Fibroblast of skin of scalp (primary cell): Measurements from ENCODE around the gene RPS6KB2.
"Not testable (repeated sequence)": the region's sequence is repeated elsewhere in the genome, so short reads cannot be mapped to it uniquely, and the experiment has no call there.

Source experiments
- DNase-seq: peaks from one replicate; pipeline ENCODE4 v3.0.0-alpha.2; 2013

The RPS6KB2 gene

GRCh38 chr11:67442504-67443404 lies 14.5 kb downstream of the RPS6KB2 start:
- DNase-seq, result no peak

GRCh38 chr11:67445515-67445914 lies 17.2 kb downstream of the RPS6KB2 start:
- DNase-seq, result no peak

- no peak for DNase-seq
Observed at GRCh38 chr11:67448220-67448609, 19.9 kb downstream of the RPS6KB2 start.

GRCh38 chr11:67449116-67449844 lies 21.0 kb downstream of the RPS6KB2 start:
- DNase-seq, result no peak

- DNase-seq, result no peak
Observed at GRCh38 chr11:67450796-67451657, 22.7 kb downstream of the RPS6KB2 start.

- no peak for DNase-seq
Observed at GRCh38 chr11:67451658-67451976, 23.3 kb downstream of the RPS6KB2 start.

GRCh38 chr11:67452141-67452952 lies 24.1 kb downstream of the RPS6KB2 start, which contains the start of gene GPR152:
TSS of gene GPR152 (minus strand) at chr11:67452729. CDS start at chr11:67452724, 5 bp downstream.
- DNase-seq, result no peak

GRCh38 chr11:67453816-67454732 lies 25.8 kb downstream of the RPS6KB2 start:
- no peak for DNase-seq

- no peak for DNase-seq
Observed at GRCh38 chr11:67455054-67455453, 26.8 kb downstream of the RPS6KB2 start, which contains the start of gene CABP4. TSS of gene CABP4 (plus strand) at chr11:67455354. CDS start at chr11:67455424, 70 bp downstream.

- no peak for DNase-seq
Observed at GRCh38 chr11:67456068-67456705, 27.9 kb downstream of the RPS6KB2 start.

- DNase-seq, result no peak
Observed at GRCh38 chr11:67457453-67457852, 29.2 kb downstream of the RPS6KB2 start.

- DNase-seq, result no peak
Observed at GRCh38 chr11:67458266-67458665, 30.0 kb downstream of the RPS6KB2 start.

- DNase-seq, result no peak
Observed at GRCh38 chr11:67463186-67463585, 34.9 kb downstream of the RPS6KB2 start.

GRCh38 chr11:67463680-67464410 lies 35.6 kb downstream of the RPS6KB2 start:
- DNase-seq, result no peak

- peak; percentile 74 for DNase-seq
Observed at GRCh38 chr11:67464411-67465188, 36.3 kb downstream of the RPS6KB2 start.

GRCh38 chr11:67465189-67465510 lies 36.9 kb downstream of the RPS6KB2 start:
- DNase-seq, result no peak

GRCh38 chr11:67465530-67465929 lies 37.2 kb downstream of the RPS6KB2 start:
- DNase-seq, result not testable (repeated sequence)

GRCh38 chr11:67466367-67466766 lies 38.1 kb downstream of the RPS6KB2 start:
- no peak for DNase-seq
